WTC11 (cell line): ENCODE results near the gene RPTOR. TPM values are rescaled to one million over a fixed set of nuclear protein-coding genes. Genes with fewer than 3 reads are reported as not detected.

Experiments used
- ATAC-seq: fragments of 200-7000 bp; cut with Tn5 transposase; 2 replicates; pipeline ENCODE4 v1.10.0; 2021; ENCODE audit warnings: mild to moderate bottlenecking, moderate library complexity
- CTCF ChIA-PET: fragments of 300-600 bp; sonication (Branson Sonifier 250); formaldehyde crosslinking; loops from one replicate; lab custom pipeline; 2021; ENCODE audit warnings: antibody characterized with exemption; lab: Charles Lee
- POLR2A ChIA-PET: fragments of 350-600 bp; sonication (Branson Sonifier 250); formaldehyde crosslinking; loops from one replicate; lab custom pipeline; 2021; ENCODE audit warnings: antibody characterized with exemption; lab: Charles Lee
- DNase-seq: peaks from one replicate; pipeline ENCODE4 v3.0.0; 2021; ENCODE audit warnings: low spot score
- H3K27ac Mint-ChIP-seq: 2 replicates; pipeline ENCODE4 v1.8.0; 2021; ENCODE audit warnings: mixed read lengths
- H3K27me3 Mint-ChIP-seq: 2 replicates; pipeline ENCODE4 v1.8.0; 2021; ENCODE audit warnings: low read depth, mild to moderate bottlenecking, moderate library complexity, mixed read lengths
- H3K36me3 Mint-ChIP-seq: 2 replicates; pipeline ENCODE4 v1.8.0; 2021; ENCODE audit warnings: mixed read lengths
- H3K4me1 Mint-ChIP-seq: 2 replicates; pipeline ENCODE4 v1.8.0; 2022; ENCODE audit warnings: mixed read lengths
- H3K4me3 Mint-ChIP-seq: 2 replicates; pipeline ENCODE4 v1.8.0; 2021; ENCODE audit warnings: mild to moderate bottlenecking, moderate library complexity, mixed read lengths
- H3K9me3 Mint-ChIP-seq: 2 replicates; pipeline ENCODE4 v1.8.0; 2021; ENCODE audit warnings: mixed read lengths
- ARID4B ChIP-seq: sonication (generic); formaldehyde crosslinking; IDR thresholded peaks from 2 replicates; pipeline ENCODE4 v1.8.0; 2023; ENCODE audit warnings: missing genetic modification reagents, mild to moderate bottlenecking, borderline replicate concordance
- ELF4 ChIP-seq: sonication (generic); formaldehyde crosslinking; IDR thresholded peaks from 2 replicates; pipeline ENCODE4 v1.8.1; 2022; ENCODE audit warnings: low read depth, mild to moderate bottlenecking, moderate library complexity, missing genetic modification reagents
- MXD4 ChIP-seq: fragments of 250-450 bp; sonication (Bioruptor Pico); IDR thresholded peaks from 2 replicates; pipeline ENCODE4 v1.8.0; 2021; ENCODE audit warnings: mild to moderate bottlenecking, moderate library complexity, borderline replicate concordance
- NFATC4 ChIP-seq: fragments of 250-450 bp; sonication (Bioruptor Pico); IDR thresholded peaks from 2 replicates; pipeline ENCODE4 v1.9.0; 2021; ENCODE audit warnings: mild to moderate bottlenecking
- PRDM15 ChIP-seq: sonication (generic); formaldehyde crosslinking; IDR thresholded peaks from 2 replicates; pipeline ENCODE4 v1.8.0; 2022; ENCODE audit warnings: missing genetic modification reagents
- RELA ChIP-seq: sonication (generic); formaldehyde crosslinking; IDR thresholded peaks from 2 replicates; pipeline ENCODE4 v1.8.1; 2022; ENCODE audit warnings: missing genetic modification reagents, mild to moderate bottlenecking, borderline replicate concordance
- TEAD4 ChIP-seq: sonication (generic); formaldehyde crosslinking; IDR thresholded peaks from 2 replicates; pipeline ENCODE4 v1.8.0; 2022; ENCODE audit warnings: mild to moderate bottlenecking, missing genetic modification reagents
- TP53 ChIP-seq: sonication (generic); formaldehyde crosslinking; IDR thresholded peaks from 2 replicates; pipeline ENCODE4 v1.8.1; 2023; ENCODE audit warnings: mild to moderate bottlenecking, missing genetic modification reagents
- ZBTB43 ChIP-seq: sonication (generic); formaldehyde crosslinking; IDR thresholded peaks from 2 replicates; pipeline ENCODE4 v1.8.1; 2023; ENCODE audit warnings: mild to moderate bottlenecking, missing genetic modification reagents
- ZNF416 ChIP-seq: fragments of 250-450 bp; sonication (Bioruptor Pico); IDR thresholded peaks from 2 replicates; pipeline ENCODE4 v1.9.0; 2021; ENCODE audit warnings: mild to moderate bottlenecking, inconsistent platforms
- total RNA-seq: library from RNA; stranded (reverse); gene quantifications from 3 replicates; pipeline ENCODE4 v1.2.3, GENCODE V29; 2021
- TF ChIP-seq, protein P1 (sequence below): sonication (generic); formaldehyde crosslinking; IDR thresholded peaks from 2 replicates; pipeline ENCODE4 v1.8.0; 2023; ENCODE audit warnings: mild to moderate bottlenecking, missing genetic modification reagents

Gene RPTOR
- total RNA-seq, 1 experiment from 2014 or later, result 41.0 TPM

GRCh38 chr17:80510772-80511171 is 33.9 kb upstream of the RPTOR start:
- peaks cover 2% of the 10 kb centered on the region; the same call in 1 of the 2 replicates for H3K27me3 Mint-ChIP-seq
- no peak overlapping the region for H3K4me3 Mint-ChIP-seq
- no peaks in the 10 kb centered on the region for H3K4me1 Mint-ChIP-seq
- TF ChIP-seq NFATC4 (CRISPR knock-in tag) (no peak), ELF4 (CRISPR knock-in tag) (no peak), ZNF416 (CRISPR knock-in tag) (no peak), RELA (CRISPR knock-in tag) (no peak), MXD4 (CRISPR knock-in tag) (no peak), ARID4B (CRISPR knock-in tag) (no peak), ZBTB43 (no peak), TEAD4 (CRISPR knock-in tag) (no peak), PRDM15 (CRISPR knock-in tag) (no peak), TP53 (CRISPR knock-in tag) (no peak)
- TF ChIP-seq, protein P1, sequence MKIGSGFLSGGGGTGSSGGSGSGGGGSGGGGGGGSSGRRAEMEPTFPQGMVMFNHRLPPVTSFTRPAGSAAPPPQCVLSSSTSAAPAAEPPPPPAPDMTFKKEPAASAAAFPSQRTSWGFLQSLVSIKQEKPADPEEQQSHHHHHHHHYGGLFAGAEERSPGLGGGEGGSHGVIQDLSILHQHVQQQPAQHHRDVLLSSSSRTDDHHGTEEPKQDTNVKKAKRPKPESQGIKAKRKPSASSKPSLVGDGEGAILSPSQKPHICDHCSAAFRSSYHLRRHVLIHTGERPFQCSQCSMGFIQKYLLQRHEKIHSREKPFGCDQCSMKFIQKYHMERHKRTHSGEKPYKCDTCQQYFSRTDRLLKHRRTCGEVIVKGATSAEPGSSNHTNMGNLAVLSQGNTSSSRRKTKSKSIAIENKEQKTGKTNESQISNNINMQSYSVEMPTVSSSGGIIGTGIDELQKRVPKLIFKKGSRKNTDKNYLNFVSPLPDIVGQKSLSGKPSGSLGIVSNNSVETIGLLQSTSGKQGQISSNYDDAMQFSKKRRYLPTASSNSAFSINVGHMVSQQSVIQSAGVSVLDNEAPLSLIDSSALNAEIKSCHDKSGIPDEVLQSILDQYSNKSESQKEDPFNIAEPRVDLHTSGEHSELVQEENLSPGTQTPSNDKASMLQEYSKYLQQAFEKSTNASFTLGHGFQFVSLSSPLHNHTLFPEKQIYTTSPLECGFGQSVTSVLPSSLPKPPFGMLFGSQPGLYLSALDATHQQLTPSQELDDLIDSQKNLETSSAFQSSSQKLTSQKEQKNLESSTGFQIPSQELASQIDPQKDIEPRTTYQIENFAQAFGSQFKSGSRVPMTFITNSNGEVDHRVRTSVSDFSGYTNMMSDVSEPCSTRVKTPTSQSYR (CRISPR knock-in tag), result no peak
- H3K36me3 Mint-ChIP-seq, result no peaks in the 10 kb centered on the region
- no peak for DNase-seq
- CTCF ChIA-PET, result interaction anchor here (4.2 kb wide), 1 partner anchor 83 kb away, joined by 20 read pairs; no protein-coding TSS in a partner anchor
- no peak for ATAC-seq
- POLR2A ChIA-PET, result no interaction called here
- H3K9me3 Mint-ChIP-seq, result no peaks in the 10 kb centered on the region
- no peak overlapping the region for H3K27ac Mint-ChIP-seq
